ENCODE data around the gene BICRAL. TPM values are rescaled to one million over a fixed set of nuclear protein-coding genes. Genes with fewer than 3 reads are reported as not detected.
A peak's percentile ranks its signal among the peaks of the same experiment; 100 is the strongest.

Gene BICRAL
- total and polyA plus RNA-seq, 9 of the 15 experiments (the other 6 are each of a cell fraction or from before 2014, with no cell fraction given): 1.2 to 11.9 (median 5.6) TPM

- 0 out of 2 replicates have a peak, but pooled peaks have one; percentile 2 for TF ChIP-seq GTF2E2 (tag; IDR thresholded peaks at IDR 0.05)
- TF ChIP-seq FOXK1 (CRISPR knock-in tag; IDR thresholded peaks at IDR 0.05; ENCODE audit: borderline replicate concordance): no peak
- TF ChIP-seq CREBBP (IDR thresholded peaks at IDR 0.05; ENCODE audit: low read depth, low read length): no peak
- no peak for TF ChIP-seq MECOM (CRISPR knock-in tag; IDR thresholded peaks at IDR 0.05)
- TF ChIP-seq IFI16 (CRISPR knock-in tag; IDR thresholded peaks at IDR 0.05): no peak
- TF ChIP-seq ZNF232 (CRISPR knock-in tag; IDR thresholded peaks at IDR 0.05): no peak
- TF ChIP-seq ZNF146 (CRISPR knock-in tag; IDR thresholded peaks at IDR 0.05; ENCODE audit: unreplicated experiment): no peak
- no peak for TF ChIP-seq CTBP1 (IDR thresholded peaks at IDR 0.05; ENCODE audit: borderline replicate concordance)
- 0 out of 2 replicates have a peak, but pooled peaks have one; percentile 2 for TF ChIP-seq CBFB (CRISPR knock-in tag; IDR thresholded peaks at IDR 0.05)
- TF ChIP-seq CBX3 (IDR thresholded peaks at IDR 0.05; ENCODE audit: borderline replicate concordance in 1 of 2, low read length in 2 of 2): no peak
- TF ChIP-seq TEAD4 (IDR thresholded peaks at IDR 0.05; ENCODE audit: low read length): no peak
- TF ChIP-seq TEAD4 (CRISPR knock-in tag; IDR thresholded peaks at IDR 0.05; ENCODE audit: borderline replicate concordance): no peak
- no peak for TF ChIP-seq KLF13 (tag; IDR thresholded peaks at IDR 0.05; ENCODE audit: borderline replicate concordance, low read depth)
- TF ChIP-seq MYC (IDR thresholded peaks at IDR 0.05; ENCODE audit: low read depth, low read length): no peak
- TF ChIP-seq MYC (CRISPR knock-in tag; IDR thresholded peaks at IDR 0.05; ENCODE audit: borderline replicate concordance, low read depth): no peak
- TF ChIP-seq COPS2 (conservative IDR thresholded peaks at IDR 0.05): no peak
- no peak; the same call in 1 of the 2 replicates for TF ChIP-seq ZNF780A (CRISPR knock-in tag; IDR thresholded peaks at IDR 0.05)
- TF ChIP-seq, protein P1, sequence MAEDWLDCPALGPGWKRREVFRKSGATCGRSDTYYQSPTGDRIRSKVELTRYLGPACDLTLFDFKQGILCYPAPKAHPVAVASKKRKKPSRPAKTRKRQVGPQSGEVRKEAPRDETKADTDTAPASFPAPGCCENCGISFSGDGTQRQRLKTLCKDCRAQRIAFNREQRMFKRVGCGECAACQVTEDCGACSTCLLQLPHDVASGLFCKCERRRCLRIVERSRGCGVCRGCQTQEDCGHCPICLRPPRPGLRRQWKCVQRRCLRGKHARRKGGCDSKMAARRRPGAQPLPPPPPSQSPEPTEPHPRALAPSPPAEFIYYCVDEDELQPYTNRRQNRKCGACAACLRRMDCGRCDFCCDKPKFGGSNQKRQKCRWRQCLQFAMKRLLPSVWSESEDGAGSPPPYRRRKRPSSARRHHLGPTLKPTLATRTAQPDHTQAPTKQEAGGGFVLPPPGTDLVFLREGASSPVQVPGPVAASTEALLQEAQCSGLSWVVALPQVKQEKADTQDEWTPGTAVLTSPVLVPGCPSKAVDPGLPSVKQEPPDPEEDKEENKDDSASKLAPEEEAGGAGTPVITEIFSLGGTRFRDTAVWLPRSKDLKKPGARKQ (CRISPR knock-in tag; IDR thresholded peaks at IDR 0.05): 0 out of 2 replicates have a peak, but pooled peaks have one; percentile 13
- TF ChIP-seq SMARCA5 (IDR thresholded peaks at IDR 0.05): no peak
- TF ChIP-seq WHSC1 (IDR thresholded peaks at IDR 0.05; ENCODE audit: low read length): no peak
- TF ChIP-seq, protein P2, sequence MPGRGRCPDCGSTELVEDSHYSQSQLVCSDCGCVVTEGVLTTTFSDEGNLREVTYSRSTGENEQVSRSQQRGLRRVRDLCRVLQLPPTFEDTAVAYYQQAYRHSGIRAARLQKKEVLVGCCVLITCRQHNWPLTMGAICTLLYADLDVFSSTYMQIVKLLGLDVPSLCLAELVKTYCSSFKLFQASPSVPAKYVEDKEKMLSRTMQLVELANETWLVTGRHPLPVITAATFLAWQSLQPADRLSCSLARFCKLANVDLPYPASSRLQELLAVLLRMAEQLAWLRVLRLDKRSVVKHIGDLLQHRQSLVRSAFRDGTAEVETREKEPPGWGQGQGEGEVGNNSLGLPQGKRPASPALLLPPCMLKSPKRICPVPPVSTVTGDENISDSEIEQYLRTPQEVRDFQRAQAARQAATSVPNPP (IDR thresholded peaks at IDR 0.05; ENCODE audit: borderline replicate concordance, insufficient read depth, insufficient read length): no peak
- TF ChIP-seq ZBTB11 (CRISPR knock-in tag; IDR thresholded peaks at IDR 0.05): no peak
- no peak for TF ChIP-seq ZFP1 (CRISPR knock-in tag; IDR thresholded peaks at IDR 0.05)
Observed at GRCh38 chr6:42783876-42784642, 2.2 kb downstream of the BICRAL start (continued).

All from K562 (cell line).